ENCODE results near the gene CACNB4.
"Not testable (repeated sequence)": the region's sequence is repeated elsewhere in the genome, so short reads cannot be mapped to it uniquely, and the experiment has no call there.

CACNB4 gene

GRCh38 chr2:151931030-151931611 lies 167.7 kb downstream of the CACNB4 start:
- DNase-seq: no peak

GRCh38 chr2:151930042-151930441 lies 168.8 kb downstream of the CACNB4 start:
- DNase-seq: no peak

- no peak for DNase-seq
These were observed 170.5 kb downstream of the CACNB4 start for GRCh38 chr2:151928380-151928779.

- DNase-seq: no peak
These were observed 171.2 kb downstream of the CACNB4 start for GRCh38 chr2:151927501-151928221.

- DNase-seq: no peak
These were observed 175.8 kb downstream of the CACNB4 start for GRCh38 chr2:151922845-151923666.

GRCh38 chr2:151919786-151920185 lies 179.1 kb downstream of the CACNB4 start:
- no peak for DNase-seq

- DNase-seq: no peak
These were observed 180.5 kb downstream of the CACNB4 start for GRCh38 chr2:151918308-151918707.

- DNase-seq: no peak
These were observed 182.2 kb downstream of the CACNB4 start for GRCh38 chr2:151916632-151917031.

GRCh38 chr2:151915629-151916025 lies 183.2 kb downstream of the CACNB4 start:
- not testable (repeated sequence) for DNase-seq

GRCh38 chr2:151914989-151915628 lies 183.7 kb downstream of the CACNB4 start:
- no peak for DNase-seq

- DNase-seq: no peak
These were observed 190.5 kb downstream of the CACNB4 start for GRCh38 chr2:151908204-151908882.

- no peak for DNase-seq
These were observed 191.3 kb downstream of the CACNB4 start for GRCh38 chr2:151907286-151908203.

GRCh38 chr2:151906633-151906998 lies 192.2 kb downstream of the CACNB4 start:
- DNase-seq: no peak

GRCh38 chr2:151905963-151906632 lies 192.7 kb downstream of the CACNB4 start:
- DNase-seq: no peak

- DNase-seq: no peak
These were observed 194.0 kb downstream of the CACNB4 start for GRCh38 chr2:151904807-151905206.

- no peak for DNase-seq
These were observed 194.8 kb downstream of the CACNB4 start for GRCh38 chr2:151904021-151904420.

- DNase-seq: no peak
These were observed 196.0 kb downstream of the CACNB4 start for GRCh38 chr2:151902829-151903228.

GRCh38 chr2:151900331-151900730 lies 198.5 kb downstream of the CACNB4 start:
- no peak for DNase-seq

- no peak for DNase-seq
These were observed 199.7 kb downstream of the CACNB4 start for GRCh38 chr2:151899156-151899555.

- DNase-seq: no peak
These were observed 207.2 kb downstream of the CACNB4 start for GRCh38 chr2:151891566-151892194.

- no peak for DNase-seq
These were observed 211.7 kb downstream of the CACNB4 start for GRCh38 chr2:151887164-151887563.
